Head of caudate nucleus (tissue), 42 donors: ENCODE data around the gene CARD11.
A peak's percentile ranks its signal among the peaks of the same experiment; 100 is the strongest.

Source experiments
- DNase-seq, 42 donors: peaks; one replicate each; pipeline versions ENCODE4 v3.0.0 to v3.0.0-alpha.2; 2020 to 2021; ENCODE audit warnings: mixed read lengths in 7 of 42
- intact Hi-C: fragments of 100-400 bp; cut with DNase I; formaldehyde crosslinking; loops from one replicate; pipeline ENCODE4 v1.15.0; 2022

Gene CARD11

GRCh38 chr7:3043544-3044371 lies at the start of gene CARD11:
CARD11 (minus strand) TSS chr7:3043867; CDS start chr7:2958506, 85,361 bp downstream.
- intact Hi-C loops = no loop called here

GRCh38 chr7:3092468-3092867 lies 48.8 kb upstream of the CARD11 start:
- intact Hi-C loops = no loop called here
- DNase-seq = peak in 34 of 42 donors; percentile 3 to 53 (median 22)

More at GRCh38 chr7:3043544-3044371, at the start of gene CARD11:
- DNase-seq = no peak

DNA sequence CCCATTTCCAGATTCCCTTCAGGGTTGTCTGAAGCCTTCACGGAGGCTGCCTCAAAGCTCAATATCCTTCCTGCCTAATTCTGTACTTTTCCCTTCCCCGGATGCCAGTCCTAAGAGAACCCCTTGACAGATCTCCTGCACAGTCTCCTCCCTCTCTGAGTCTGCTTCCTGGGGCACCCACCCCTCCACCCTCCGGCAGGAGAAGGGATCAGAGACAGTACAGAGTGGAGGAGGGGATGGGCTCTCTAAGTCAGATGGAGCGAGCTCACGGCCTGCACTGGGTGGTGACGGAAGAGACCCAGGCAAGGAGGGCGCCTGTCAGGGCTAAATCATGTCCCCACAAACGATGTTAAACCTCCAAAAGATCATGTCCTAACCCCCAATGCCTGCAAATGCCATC lies 48.0 kb upstream of the CARD11 start:
- DNase-seq = no peak
- intact Hi-C loops = no loop called here

DNA sequence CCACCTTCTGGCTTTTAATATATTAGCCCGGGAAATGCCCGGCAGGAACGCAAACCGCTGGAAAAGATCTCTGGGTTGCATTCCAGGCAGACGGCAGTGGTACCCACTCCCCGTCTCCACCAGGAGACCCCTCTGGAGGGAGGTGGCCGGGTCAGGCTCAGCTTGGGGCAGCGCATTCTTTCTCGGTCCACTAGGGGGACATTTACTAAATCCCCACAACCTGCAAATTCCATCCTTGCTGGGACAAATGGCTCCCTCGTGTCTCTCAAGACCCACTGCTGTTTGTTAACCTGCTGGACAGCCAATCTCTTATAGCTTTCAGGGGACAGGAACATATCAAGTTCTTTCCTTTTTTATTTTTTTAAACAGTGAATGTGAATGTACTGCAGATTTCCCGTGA lies 45.8 kb upstream of the CARD11 start:
- intact Hi-C loops = no loop called here
- DNase-seq = no peak

DNA sequence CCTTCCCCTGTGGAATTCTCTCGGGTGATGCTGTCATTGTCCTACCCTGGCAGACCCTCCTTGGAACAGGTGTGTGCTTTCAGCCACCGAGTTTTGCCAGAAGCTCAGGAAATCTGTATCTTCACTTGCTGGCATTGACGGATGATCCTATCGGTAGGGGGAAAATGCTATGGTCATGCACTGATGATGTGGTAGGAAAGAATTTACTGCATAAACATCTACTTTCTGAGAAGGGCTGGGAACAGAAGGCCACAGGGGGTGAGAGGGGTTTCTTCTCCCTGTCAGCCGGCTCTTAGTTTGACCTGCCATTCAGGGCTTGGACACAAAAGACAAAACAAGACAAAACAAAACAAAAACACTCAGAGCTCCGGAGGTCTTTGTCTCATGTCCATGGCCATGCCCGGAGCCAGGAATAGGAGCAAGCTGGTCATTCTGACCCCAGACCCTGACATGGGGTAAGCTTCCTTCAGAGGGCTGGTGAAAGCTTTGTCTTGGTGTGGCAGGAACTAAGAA lies 43.6 kb upstream of the CARD11 start:
- no peak for DNase-seq
- intact Hi-C loops = no loop called here

DNA sequence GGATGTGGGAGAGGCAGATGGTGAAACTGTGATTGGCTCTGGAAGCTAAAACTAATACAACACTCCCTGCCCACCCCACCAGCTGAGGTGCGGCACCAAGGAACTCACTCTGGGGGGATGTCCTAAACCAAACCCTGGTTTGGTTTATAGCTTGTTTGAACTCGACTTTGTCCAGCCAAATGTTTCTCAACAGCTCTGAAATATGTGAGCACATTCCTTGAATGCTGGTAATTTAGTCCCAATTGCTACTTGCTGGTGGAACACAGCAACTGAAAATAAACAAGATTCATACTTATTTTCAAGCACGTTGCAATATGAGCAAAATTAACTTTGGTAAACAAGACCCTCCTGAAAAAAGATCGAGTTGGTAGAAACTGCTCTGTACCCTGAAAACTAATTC lies 39.7 kb upstream of the CARD11 start:
- no peak for DNase-seq

DNA sequence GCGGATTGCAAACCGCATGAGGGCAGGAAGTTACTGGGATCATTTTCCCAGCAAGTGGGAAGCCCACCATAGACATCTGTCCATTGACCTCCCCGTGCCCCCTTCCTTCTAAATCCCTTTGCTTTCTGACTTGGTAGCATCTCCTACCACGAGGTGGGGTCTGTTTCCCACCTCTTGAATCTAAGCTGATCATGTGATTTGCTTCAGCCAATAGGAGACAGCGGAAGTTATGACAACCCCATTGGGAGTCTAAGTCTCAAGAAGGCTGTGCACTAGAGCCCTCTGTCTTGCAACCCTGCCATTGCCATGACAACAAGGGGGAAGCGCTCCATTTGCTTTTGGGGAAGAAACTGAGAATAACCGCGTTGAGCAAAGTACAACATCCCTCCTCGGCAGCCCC lies 39.2 kb upstream of the CARD11 start:
- DNase-seq = no peak
- intact Hi-C loops = no loop called here

More for the DNA sequence above, 39.7 kb upstream of the CARD11 start:
- intact Hi-C loops = no loop called here

DNA sequence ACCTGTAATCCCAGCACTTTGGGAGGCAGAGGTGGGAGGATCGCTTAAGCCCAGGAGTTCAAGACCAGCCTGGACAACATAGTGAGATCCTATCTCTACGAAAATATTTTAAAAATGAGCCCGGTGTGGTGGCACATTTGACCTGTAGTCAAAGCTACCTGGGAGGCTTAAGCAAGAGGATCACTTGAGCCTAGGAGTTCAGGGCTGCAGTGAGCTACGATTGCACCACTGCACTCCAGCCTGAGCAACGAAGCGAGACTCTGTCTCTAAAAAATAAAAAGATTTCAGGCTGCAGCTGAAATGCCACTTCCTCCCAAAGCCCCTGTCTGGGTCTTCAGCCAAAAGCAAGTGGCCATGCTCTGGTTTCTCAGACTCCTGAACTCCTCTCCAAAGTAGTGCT lies 38.7 kb upstream of the CARD11 start:
- no peak for DNase-seq
- intact Hi-C loops = no loop called here

DNA sequence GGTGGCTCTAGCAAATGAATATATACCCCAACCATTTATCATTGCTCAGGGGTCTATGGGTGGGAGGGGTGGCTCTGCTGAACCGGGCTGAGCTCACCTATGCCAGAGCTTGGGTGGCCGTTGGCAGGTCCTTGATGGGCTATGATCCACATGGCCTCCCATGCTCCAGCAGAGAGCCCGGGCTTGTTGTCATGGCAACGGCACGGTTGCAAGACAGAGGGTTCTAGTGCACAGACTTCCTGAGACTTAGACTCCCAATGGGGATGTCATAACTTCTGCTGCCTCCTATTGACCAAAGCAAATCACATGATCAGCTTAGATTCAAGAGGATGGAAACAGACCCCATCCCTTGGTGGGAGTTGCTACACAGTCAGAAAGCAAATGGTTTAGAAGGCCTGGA lies 36.4 kb upstream of the CARD11 start:
- intact Hi-C loops = no loop called here
- DNase-seq = no peak

DNA sequence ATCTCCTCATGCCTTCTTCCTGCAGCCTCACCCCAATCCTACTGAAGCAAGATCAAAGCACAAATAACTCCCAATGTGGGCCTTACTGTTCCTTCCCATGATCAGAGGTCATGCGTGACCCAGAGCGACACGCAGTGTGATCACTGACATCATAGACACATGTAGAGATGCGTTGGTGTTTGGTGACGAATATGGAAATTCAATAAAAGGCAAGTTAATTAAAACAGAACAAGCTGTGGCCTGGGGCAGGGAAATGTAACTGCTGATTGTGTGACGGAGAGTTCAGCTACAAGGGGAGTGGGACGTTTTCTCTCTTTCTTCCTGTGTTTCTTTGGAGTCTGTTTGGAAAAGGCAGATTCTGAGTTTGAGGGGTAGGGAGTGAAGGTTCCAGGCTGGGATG lies 34.8 kb upstream of the CARD11 start:
- intact Hi-C loops = no loop called here
- no peak for DNase-seq

- intact Hi-C loops = no loop called here
- DNase-seq = no peak
These were observed 33.0 kb upstream of the CARD11 start for GRCh38 chr7:3076700-3077099.

- intact Hi-C loops = no loop called here
- DNase-seq = no peak
These were observed 32.5 kb upstream of the CARD11 start for GRCh38 chr7:3076163-3076562.

DNA sequence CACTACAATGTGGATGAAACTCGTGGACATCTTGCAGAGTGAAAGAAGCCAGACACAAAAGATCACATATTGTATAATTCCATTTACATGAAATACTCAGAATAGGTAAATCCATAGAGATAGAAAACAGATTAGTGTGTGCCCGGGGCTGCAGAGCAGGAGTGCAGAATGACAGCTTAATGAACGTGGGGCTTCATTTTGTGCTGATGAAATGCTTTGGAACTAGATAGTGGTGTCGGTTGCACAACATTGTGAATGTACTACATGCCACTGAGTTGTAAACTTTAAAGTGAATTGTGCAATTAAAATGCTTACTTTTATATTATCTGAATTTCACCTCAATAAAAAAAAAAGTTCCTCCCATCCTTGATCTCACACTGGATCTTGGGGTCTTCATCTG lies 31.8 kb upstream of the CARD11 start:
- intact Hi-C loops = no loop called here

DNA sequence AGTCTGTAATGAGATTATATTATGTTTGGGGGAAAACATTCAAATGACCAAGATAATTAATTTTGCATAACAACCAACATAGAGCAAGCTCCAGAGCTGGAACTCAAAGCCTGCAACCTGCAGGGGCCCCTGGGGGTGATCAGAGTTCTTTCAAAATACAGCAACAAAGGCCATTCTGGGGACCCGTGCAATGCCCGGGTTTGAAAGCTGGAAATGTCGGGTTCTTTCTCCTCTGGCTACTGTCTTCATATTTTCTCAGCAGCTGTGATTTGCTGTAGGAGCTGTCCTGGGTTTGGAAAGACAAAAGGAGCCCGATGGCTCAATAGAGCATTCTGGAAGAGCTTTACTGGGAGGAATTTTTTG lies 30.8 kb upstream of the CARD11 start:
- intact Hi-C loops = no loop called here
- DNase-seq = no peak

More for the DNA sequence above, 31.8 kb upstream of the CARD11 start:
- DNase-seq = no peak

DNA sequence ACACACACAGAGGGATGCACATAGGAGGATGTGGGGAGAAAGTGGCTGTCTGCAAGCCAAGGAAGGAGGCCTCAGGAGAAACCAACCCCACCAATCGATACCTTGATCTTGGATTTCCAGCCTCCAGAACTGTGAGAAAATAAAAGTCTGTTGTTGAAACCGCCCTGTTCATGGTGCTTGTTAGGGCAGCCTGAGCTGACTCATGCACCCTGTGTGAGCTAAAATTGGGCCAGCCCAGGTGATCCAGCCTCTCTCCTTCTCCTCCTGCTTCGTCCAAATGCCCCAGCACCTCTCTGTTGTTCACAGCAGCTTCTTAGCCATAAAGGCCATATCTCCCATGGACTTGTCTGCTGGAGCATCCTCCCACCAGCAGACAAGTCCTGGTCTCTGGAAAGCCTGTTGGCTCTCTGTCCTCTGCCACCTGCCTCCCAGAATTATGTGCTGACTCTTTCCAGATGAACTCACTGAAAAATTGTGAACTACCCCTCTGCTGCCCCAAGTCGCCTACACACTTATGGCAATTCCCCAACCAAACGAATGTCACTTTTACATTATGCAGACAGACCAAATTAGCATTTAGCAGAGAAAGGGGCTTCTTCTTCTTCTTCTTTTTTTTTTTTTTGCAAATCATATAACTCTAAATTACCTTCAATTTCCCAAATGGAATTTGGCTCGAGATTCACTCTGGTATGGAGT lies 30.2 kb upstream of the CARD11 start:
- no peak for DNase-seq

GRCh38 chr7:3070908-3071307 lies 27.2 kb upstream of the CARD11 start:
- intact Hi-C loops = no loop called here
- no peak for DNase-seq

More for the DNA sequence above, 30.2 kb upstream of the CARD11 start:
- intact Hi-C loops = no loop called here

DNA sequence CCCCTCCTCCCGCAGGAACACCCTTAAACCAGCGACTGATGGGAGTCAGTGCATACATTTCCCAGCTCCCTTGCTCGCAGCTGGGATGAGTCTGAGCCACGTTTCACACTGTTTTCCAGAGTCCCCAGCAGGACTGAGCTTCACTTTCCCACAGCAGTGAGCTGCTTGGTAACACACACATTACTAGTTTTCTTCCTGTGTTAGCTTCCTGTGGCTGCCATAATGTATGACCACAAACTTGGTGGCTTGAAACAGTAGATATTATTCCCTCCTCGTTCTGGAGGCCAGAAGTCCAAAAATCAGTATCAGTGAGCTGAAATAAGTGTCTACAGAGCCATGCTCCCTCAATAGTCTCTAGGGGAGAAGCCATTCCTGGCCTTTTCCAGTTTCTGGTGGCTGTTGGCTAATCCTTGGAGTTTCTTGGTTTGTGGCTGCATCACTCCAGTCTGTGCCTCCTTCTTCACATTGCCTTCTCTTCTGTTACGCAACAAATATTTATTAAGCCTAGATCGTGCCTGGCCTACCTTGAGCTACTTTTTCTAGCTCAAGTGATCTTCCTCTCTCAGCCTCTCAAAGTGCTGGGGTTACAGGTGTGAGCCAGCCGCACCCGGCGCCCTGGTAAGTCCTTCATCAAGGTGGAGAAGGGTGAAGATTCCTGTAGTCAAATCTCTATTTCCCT lies 26.2 kb upstream of the CARD11 start:
- DNase-seq = no peak
- intact Hi-C loops = no loop called here

- DNase-seq = peak in 4 of 42 donors; percentile 4 to 52 (median 36)
These were observed 24.9 kb upstream of the CARD11 start for GRCh38 chr7:3068530-3068929.

GRCh38 chr7:3067606-3068380 lies 24.1 kb upstream of the CARD11 start:
- intact Hi-C loops = no loop called here

More at GRCh38 chr7:3068530-3068929, 24.9 kb upstream of the CARD11 start:
- intact Hi-C loops = no loop called here

More at GRCh38 chr7:3067606-3068380, 24.1 kb upstream of the CARD11 start:
- no peak for DNase-seq
